Measurements from ENCODE around the gene SYT10. TPM values are rescaled to one million over a fixed set of nuclear protein-coding genes. Genes with fewer than 3 reads are reported as not detected.

Gene SYT10
- total RNA-seq, 2 experiments from 2014 or later: not detected

DNA sequence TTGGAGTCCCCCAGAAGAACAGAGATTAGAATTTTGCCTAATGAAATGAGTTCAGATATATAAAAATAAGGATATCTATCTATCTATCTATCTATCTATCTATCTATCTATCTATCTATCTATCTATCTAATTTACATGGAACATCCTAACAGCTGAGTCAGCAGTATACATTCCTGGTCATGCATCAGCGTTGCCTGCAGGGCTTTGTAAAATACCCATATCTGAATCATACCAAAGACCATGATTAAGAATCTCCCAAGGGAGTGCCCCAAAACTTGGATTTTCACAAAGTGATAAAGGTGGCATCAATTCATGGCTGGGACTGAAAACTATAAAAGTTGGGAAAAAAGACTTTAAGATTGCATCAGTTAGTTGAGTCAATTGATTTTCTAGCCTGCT, 32.7 kb upstream of the SYT10 start:
- intact Hi-C loops (cut with DNase I, micrococcal nuclease): no loop called here
- DNase-seq (no peak), ATAC-seq (ENCODE audit: poor library complexity) (no peak)
- Histone ChIP-seq H3K4me1 (ENCODE audit: insufficient read depth, low read length) (no peaks in the 10 kb centered on the region), H3K27ac (ENCODE audit: low read depth in 1 of 2, low read length in 2 of 2) (no peak overlapping the region), H3K27me3 (ENCODE audit: control insufficient read depth in 1 of 2, insufficient read depth in 2 of 2, low read length in 2 of 2) (no peaks in the 10 kb centered on the region), H3K9me3 (ENCODE audit: control insufficient read depth in 1 of 2, insufficient read depth in 1 of 2, low read length in 2 of 2) (peaks cover 0 to 3% of the 10 kb centered on the region in 2 experiments), H3K36me3 (ENCODE audit: insufficient read depth, low read length) (no peaks in the 10 kb centered on the region), H3K4me3 (ENCODE audit: low read length) (no peak overlapping the region)
- Mint-ChIP-seq H3K27ac (no peak overlapping the region), H3K27me3 (no peaks in the 10 kb centered on the region), H3K4me1 (ENCODE audit: low read depth) (no peaks in the 10 kb centered on the region), H3K4me3 (no peak overlapping the region), H3K9me3 (peaks cover 9% of the 10 kb centered on the region), H3K36me3 (ENCODE audit: low read depth) (no peaks in the 10 kb centered on the region)
- POLR2A ChIA-PET: no interaction called here
- CTCF ChIA-PET: no interaction called here
- TF ChIP-seq, protein P1, sequence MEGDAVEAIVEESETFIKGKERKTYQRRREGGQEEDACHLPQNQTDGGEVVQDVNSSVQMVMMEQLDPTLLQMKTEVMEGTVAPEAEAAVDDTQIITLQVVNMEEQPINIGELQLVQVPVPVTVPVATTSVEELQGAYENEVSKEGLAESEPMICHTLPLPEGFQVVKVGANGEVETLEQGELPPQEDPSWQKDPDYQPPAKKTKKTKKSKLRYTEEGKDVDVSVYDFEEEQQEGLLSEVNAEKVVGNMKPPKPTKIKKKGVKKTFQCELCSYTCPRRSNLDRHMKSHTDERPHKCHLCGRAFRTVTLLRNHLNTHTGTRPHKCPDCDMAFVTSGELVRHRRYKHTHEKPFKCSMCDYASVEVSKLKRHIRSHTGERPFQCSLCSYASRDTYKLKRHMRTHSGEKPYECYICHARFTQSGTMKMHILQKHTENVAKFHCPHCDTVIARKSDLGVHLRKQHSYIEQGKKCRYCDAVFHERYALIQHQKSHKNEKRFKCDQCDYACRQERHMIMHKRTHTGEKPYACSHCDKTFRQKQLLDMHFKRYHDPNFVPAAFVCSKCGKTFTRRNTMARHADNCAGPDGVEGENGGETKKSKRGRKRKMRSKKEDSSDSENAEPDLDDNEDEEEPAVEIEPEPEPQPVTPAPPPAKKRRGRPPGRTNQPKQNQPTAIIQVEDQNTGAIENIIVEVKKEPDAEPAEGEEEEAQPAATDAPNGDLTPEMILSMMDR (IDR thresholded peaks at IDR 0.05): no peak

DNA sequence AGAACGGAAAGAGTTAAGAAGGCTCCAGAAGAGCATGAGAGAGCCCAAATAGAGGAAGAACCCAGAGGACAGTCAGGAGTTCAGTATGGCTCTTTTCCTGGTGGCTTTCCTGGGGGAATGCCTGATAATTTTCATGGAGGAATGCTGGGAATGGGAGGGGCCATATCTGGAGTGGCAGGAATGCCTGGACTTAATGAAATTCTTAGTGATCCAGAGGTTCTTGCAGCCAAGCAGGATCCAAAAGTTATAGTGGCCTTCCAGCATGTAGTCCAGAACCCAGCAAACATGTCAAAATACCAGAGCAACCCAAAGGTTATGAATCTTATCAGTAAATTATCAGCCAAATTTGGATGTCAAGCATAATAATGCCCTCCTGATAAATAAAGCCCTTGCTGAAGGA, 15.5 kb upstream of the SYT10 start:
- H3K4me1 ChIP-seq (ENCODE audit: insufficient read depth, low read length): no peaks in the 10 kb centered on the region
- no peaks in the 10 kb centered on the region for H3K4me1 Mint-ChIP-seq (ENCODE audit: low read depth)
- intact Hi-C loops (cut with DNase I, micrococcal nuclease): no loop called here
- no peak overlapping the region for H3K4me3 ChIP-seq (ENCODE audit: low read length)
- peaks cover 4% of the 10 kb centered on the region for H3K9me3 Mint-ChIP-seq
- H3K36me3 ChIP-seq (ENCODE audit: insufficient read depth, low read length): no peaks in the 10 kb centered on the region
- peaks cover 0 to 3% of the 10 kb centered on the region in 2 experiments for H3K9me3 ChIP-seq (ENCODE audit: control insufficient read depth in 1 of 2, insufficient read depth in 1 of 2, low read length in 2 of 2)
- POLR2A ChIA-PET: no interaction called here
- DNase-seq (no peak), ATAC-seq (ENCODE audit: poor library complexity) (no peak)
- no peak overlapping the region for H3K4me3 Mint-ChIP-seq
- CTCF ChIA-PET: no interaction called here
- H3K27ac ChIP-seq (ENCODE audit: low read depth in 1 of 2, low read length in 2 of 2): no peak overlapping the region
- no peaks in the 10 kb centered on the region for H3K27me3 ChIP-seq (ENCODE audit: control insufficient read depth in 1 of 2, insufficient read depth in 2 of 2, low read length in 2 of 2)
- no peak overlapping the region for H3K27ac Mint-ChIP-seq
- TF ChIP-seq, protein P1 (IDR thresholded peaks at IDR 0.05): no peak
- no peaks in the 10 kb centered on the region for H3K36me3 Mint-ChIP-seq (ENCODE audit: low read depth)
- no peaks in the 10 kb centered on the region for H3K27me3 Mint-ChIP-seq

DNA sequence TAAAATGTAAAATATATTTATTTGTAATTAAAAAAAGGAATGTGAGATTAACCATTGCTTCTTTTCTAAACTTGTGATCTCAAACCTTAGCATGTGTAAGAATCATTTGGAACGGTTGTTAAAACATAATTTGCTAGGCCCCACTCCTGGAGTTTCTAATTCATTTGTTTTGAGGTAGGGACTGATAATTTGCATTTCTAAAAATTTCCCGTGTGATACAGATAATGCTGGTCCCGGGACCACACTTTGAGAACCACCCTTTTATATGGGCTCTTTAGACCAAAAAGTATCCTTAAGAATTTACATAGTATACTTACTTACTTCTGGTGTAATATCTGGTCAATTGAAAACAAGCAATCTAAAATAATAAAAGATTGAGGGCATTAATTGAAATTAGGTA, 10.9 kb upstream of the SYT10 start:
- Histone ChIP-seq H3K4me1 (ENCODE audit: insufficient read depth, low read length) (no peaks in the 10 kb centered on the region), H3K27ac (ENCODE audit: low read depth in 1 of 2, low read length in 2 of 2) (no peak overlapping the region), H3K27me3 (ENCODE audit: control insufficient read depth in 1 of 2, insufficient read depth in 2 of 2, low read length in 2 of 2) (no peaks in the 10 kb centered on the region), H3K36me3 (ENCODE audit: insufficient read depth, low read length) (no peaks in the 10 kb centered on the region), H3K9me3 (ENCODE audit: control insufficient read depth in 1 of 2, insufficient read depth in 1 of 2, low read length in 2 of 2) (peaks cover 0 to 3% of the 10 kb centered on the region in 2 experiments), H3K4me3 (ENCODE audit: low read length) (no peak overlapping the region)
- Mint-ChIP-seq H3K4me3 (no peak overlapping the region), H3K27me3 (no peaks in the 10 kb centered on the region), H3K36me3 (ENCODE audit: low read depth) (no peaks in the 10 kb centered on the region), H3K4me1 (ENCODE audit: low read depth) (no peaks in the 10 kb centered on the region), H3K27ac (no peak overlapping the region), H3K9me3 (peaks cover 2% of the 10 kb centered on the region)
- ChIA-PET POLR2A (no interaction called here), CTCF (no interaction called here)
- no peak for ATAC-seq (ENCODE audit: poor library complexity)
- no peak for DNase-seq
- intact Hi-C loops (cut with DNase I, micrococcal nuclease): no loop called here
- TF ChIP-seq, protein P1 (IDR thresholded peaks at IDR 0.05): no peak
